GM12872 (cell line): ENCODE measurements around the gene SSTR4.

Experiments used
- TF ChIP-seq, protein P1 (sequence below): IDR thresholded peaks from 3 replicates; pipeline ENCODE4 v1.5.1; 2011; ENCODE audit warnings: low read depth, mild to moderate bottlenecking, low read length, moderate library complexity; ENCODE audit not compliant: insufficient read depth

The SSTR4 gene

DNA sequence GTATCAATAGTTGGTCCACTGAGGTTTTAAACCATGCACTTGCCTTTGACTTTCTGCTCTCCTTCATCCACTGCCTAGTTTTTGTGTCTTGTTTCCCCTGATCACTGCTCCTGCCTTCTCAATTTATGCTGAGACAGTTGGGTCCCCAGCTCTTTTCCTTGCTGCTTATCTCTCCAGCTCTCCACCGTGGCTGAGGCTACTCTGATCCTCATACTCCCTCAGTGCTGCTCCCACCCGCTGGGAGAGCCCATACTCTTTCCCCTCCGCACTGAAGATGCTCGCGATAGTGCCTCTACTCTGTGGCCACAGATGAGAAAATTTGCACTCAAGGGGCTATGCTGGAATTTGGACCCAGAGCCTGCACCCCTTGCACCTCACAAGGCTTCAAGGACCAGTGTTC, 17.8 kb downstream of the SSTR4 start:
- TF ChIP-seq, protein P1, sequence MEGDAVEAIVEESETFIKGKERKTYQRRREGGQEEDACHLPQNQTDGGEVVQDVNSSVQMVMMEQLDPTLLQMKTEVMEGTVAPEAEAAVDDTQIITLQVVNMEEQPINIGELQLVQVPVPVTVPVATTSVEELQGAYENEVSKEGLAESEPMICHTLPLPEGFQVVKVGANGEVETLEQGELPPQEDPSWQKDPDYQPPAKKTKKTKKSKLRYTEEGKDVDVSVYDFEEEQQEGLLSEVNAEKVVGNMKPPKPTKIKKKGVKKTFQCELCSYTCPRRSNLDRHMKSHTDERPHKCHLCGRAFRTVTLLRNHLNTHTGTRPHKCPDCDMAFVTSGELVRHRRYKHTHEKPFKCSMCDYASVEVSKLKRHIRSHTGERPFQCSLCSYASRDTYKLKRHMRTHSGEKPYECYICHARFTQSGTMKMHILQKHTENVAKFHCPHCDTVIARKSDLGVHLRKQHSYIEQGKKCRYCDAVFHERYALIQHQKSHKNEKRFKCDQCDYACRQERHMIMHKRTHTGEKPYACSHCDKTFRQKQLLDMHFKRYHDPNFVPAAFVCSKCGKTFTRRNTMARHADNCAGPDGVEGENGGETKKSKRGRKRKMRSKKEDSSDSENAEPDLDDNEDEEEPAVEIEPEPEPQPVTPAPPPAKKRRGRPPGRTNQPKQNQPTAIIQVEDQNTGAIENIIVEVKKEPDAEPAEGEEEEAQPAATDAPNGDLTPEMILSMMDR, result no peak

DNA sequence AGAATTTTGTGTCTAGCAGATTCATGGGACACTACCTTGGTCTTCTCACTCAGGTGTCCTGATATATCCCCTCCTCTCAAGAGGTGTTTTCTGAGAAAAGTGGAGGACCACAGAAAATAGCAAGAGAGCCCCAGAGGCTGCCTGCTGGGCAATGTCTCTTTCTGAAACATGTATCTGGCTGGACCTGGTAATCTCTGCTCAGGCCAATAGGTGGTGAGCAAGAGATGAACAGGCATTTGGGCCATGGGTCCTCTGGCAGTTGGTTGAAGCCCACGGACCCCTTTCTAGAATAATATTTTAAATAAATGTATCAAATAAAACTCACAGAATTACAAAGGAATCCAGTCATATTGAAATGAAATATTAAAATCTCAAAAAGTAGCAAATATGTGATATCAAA, 23.1 kb downstream of the SSTR4 start:
- TF ChIP-seq, protein P1, result no peak

DNA sequence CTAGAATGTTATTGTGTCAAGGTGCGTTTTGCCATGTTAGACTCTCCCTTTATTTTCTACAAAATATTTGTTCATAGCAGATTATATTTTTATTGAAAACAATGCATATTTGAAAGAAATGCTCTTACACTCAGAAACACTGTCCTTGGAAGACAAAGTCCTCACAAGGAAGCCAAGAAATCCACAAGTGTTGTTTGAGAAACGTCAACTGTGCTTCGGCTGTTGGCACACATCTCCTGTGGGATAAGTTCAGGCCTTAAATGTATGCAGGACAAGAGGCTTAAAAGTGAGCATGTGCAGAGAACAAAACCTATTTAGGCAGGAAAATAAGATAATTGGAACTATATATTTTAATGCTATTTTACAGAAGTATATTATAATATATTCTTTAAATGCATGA, 23.9 kb downstream of the SSTR4 start:
- TF ChIP-seq, protein P1, result no peak

DNA sequence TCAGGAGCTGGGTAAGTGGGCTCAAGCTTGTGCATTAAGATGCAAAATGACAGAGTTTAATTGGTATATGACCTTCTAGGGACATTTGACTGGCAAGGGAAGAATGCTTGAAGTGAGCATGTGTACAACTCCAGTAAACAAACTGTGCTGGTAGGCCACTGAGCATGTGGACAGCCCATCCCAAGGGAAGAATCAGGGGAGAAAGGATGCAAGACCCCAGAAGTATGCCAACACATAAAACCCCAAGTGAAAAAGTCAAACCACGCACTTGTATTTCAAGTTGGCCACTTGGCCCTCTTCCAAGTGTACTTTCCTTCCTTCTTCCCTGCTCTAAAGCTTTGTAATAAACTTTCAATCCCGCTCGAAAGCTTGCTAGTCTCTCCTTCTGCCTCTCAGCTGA, 24.7 kb downstream of the SSTR4 start:
- TF ChIP-seq, protein P1, result no peak

DNA sequence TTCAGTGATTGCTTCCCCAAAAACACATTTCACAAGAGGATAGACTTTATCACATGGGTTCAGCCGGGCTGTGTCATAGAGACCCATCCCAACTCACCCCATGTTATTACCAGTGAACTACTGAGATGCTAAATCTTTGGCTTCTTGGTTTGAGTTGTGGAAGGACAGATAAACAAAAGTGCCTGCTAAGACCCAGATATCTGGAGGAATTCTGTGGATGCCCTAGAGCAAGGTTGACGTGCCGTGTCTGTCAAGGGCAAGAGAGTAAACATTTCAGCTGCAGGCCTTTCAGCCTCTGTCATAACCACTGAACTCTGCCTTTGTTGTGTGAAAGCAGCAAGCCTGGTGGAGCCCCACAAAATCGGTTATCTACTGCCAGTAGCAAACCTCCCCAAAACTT, 25.5 kb downstream of the SSTR4 start:
- TF ChIP-seq, protein P1, result no peak

DNA sequence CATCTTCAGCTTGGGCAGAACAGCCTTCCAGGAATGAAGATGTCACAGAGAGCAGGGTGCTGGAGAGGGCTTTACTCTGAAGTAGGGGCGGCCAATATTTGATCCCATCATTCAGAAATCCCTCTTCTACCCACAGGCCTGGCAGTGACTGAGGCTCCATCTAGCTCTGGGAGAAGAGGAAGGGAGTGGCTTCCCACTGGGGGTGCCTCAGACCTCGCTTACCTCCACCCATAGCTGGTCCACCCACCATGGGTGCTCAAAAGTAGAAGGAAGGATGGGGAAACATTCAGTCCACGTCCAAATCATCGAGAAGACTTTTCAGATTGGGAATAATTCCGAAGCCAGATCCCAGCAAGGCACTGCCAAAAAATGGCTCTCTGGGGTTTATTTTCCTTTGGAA, 26.1 kb downstream of the SSTR4 start:
- TF ChIP-seq, protein P1, result no peak

DNA sequence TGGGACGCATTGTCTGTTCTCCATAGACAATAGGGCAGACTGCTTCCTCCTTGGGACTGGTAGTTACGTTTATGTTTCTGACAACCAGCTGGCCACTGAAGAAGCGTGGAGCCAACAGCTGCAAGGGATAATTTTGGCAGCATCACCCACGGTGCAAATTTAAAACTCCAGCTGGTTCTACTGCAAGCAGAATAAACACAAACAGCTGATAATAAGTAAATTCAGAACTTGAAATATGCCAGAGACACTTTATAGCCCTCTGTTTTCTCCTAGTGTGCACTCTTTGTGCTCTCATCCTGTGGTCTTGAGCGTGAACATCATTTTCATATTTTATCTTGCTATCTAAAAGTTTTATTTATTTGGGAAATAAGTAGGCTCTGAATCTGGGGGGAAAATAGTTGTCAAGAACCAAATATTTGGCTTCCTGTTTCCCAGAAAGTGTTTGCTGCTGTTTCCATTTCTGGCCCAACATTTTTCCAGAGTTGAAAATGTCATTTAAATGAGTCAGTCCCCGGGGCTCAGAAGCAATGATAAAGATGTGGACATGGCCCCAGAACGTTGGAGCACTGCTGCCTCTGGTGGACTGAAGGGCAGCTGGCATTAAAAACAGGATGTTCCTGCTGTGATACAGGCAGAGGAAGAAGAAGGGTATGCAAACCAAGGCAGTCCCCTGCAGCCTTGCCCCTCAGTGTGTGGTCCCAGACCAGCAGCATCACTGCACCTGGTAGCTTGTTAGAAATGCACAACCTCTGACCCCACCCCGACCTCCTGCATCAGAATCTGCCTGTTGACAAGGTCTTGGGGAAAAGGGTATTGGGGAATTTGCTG, 26.8 kb downstream of the SSTR4 start:
- TF ChIP-seq, protein P1, result no peak
